ENCODE measurements around the gene PREX1. TPM values are rescaled to one million over a fixed set of nuclear protein-coding genes. Genes with fewer than 3 reads are reported as not detected.

The PREX1 gene
- total RNA-seq, 1 experiment from 2014 or later, result 9.5 TPM

GRCh38 chr20:48730977-48731376, 96.8 kb downstream of the PREX1 start:
- no peak for DNase-seq
- no peak overlapping the region for H3K27ac Mint-ChIP-seq (ENCODE audit: unreplicated experiment)
- ChIA-PET POLR2A (no interaction called here), CTCF (no interaction called here)
- H3K4me3 Mint-ChIP-seq (ENCODE audit: unreplicated experiment), result no peak overlapping the region
- H3K36me3 Mint-ChIP-seq (ENCODE audit: insufficient read depth, unreplicated experiment), result no peaks in the 10 kb centered on the region
- H3K4me1 Mint-ChIP-seq (ENCODE audit: low read depth, unreplicated experiment), result no peaks in the 10 kb centered on the region
- Histone ChIP-seq H3K27me3 (replicated peaks; ENCODE audit: control insufficient read depth, insufficient read depth, low read length) (no peaks in the 10 kb centered on the region), H3K36me3 (ENCODE audit: control insufficient read depth, insufficient read depth, low read length) (no peaks in the 10 kb centered on the region), H3K9me3 (no peaks in the 10 kb centered on the region), H3K4me3 (ENCODE audit: low read depth, low read length) (no peak overlapping the region), H3K4me1 (peaks cover 2% of the 10 kb centered on the region; the same call in 1 of the 2 replicates)
- BruUV-seq (replicated peaks), result no TSS peak
- H3K9me3 Mint-ChIP-seq (ENCODE audit: unreplicated experiment), result no peaks in the 10 kb centered on the region
- no peak for TF ChIP-seq CTCF (IDR thresholded peaks at IDR 0.05; ENCODE audit: insufficient read depth in 1 of 2, low read depth in 1 of 2, low read length in 1 of 2, severe bottlenecking in 1 of 2, unreplicated experiment in 1 of 2)
- no peaks in the 10 kb centered on the region for H3K27me3 Mint-ChIP-seq (ENCODE audit: insufficient read depth, unreplicated experiment)
- intact Hi-C loops (cut with micrococcal nuclease; ENCODE audit: unreplicated experiment), result no loop called here

GRCh38 chr20:48729538-48729937, 98.3 kb downstream of the PREX1 start:
- Mint-ChIP-seq H3K36me3 (ENCODE audit: insufficient read depth, unreplicated experiment) (no peaks in the 10 kb centered on the region), H3K27ac (ENCODE audit: unreplicated experiment) (peak overlapping the region; percentile 11), H3K9me3 (ENCODE audit: unreplicated experiment) (no peaks in the 10 kb centered on the region), H3K4me3 (ENCODE audit: unreplicated experiment) (no peak overlapping the region), H3K4me1 (ENCODE audit: low read depth, unreplicated experiment) (no peaks in the 10 kb centered on the region), H3K27me3 (ENCODE audit: insufficient read depth, unreplicated experiment) (no peaks in the 10 kb centered on the region)
- H3K27me3 ChIP-seq (replicated peaks; ENCODE audit: control insufficient read depth, insufficient read depth, low read length), result no peaks in the 10 kb centered on the region
- TF ChIP-seq CTCF (IDR thresholded peaks at IDR 0.05; ENCODE audit: insufficient read depth in 1 of 2, low read depth in 1 of 2, low read length in 1 of 2, severe bottlenecking in 1 of 2, unreplicated experiment in 1 of 2), result no peak
- no peaks in the 10 kb centered on the region for H3K9me3 ChIP-seq
- H3K4me1 ChIP-seq, result peaks cover 5% of the 10 kb centered on the region; the same call in 1 of the 2 replicates
- no peak for DNase-seq
- H3K4me3 ChIP-seq (ENCODE audit: low read depth, low read length), result no peak overlapping the region
- CTCF ChIA-PET, result no interaction called here
- intact Hi-C loops (cut with micrococcal nuclease; ENCODE audit: unreplicated experiment), result loop anchor here (5.0 kb wide), 1 partner anchor 72 kb away; no protein-coding TSS in a partner anchor
- no TSS peak for BruUV-seq (replicated peaks)
- POLR2A ChIA-PET, result no interaction called here
- no peaks in the 10 kb centered on the region for H3K36me3 ChIP-seq (ENCODE audit: control insufficient read depth, insufficient read depth, low read length)

- intact Hi-C loops (cut with micrococcal nuclease; ENCODE audit: unreplicated experiment), result loop anchor here (5.0 kb wide), 1 partner anchor 71 kb away; no protein-coding TSS in a partner anchor
Observed at GRCh38 chr20:48728042-48728825, 99.6 kb downstream of the PREX1 start.

More at GRCh38 chr20:48728042-48728825, 99.6 kb downstream of the PREX1 start:
- CTCF ChIA-PET, result interaction anchor here (1.3 kb wide), 1 partner anchor 71 kb away, joined by 6 read pairs; no protein-coding TSS in a partner anchor
- no peaks in the 10 kb centered on the region for H3K4me1 Mint-ChIP-seq (ENCODE audit: low read depth, unreplicated experiment)
- Histone ChIP-seq H3K4me1 (peaks cover 5% of the 10 kb centered on the region; the same call in 1 of the 2 replicates), H3K9me3 (no peaks in the 10 kb centered on the region), H3K36me3 (ENCODE audit: control insufficient read depth, insufficient read depth, low read length) (no peaks in the 10 kb centered on the region), H3K4me3 (ENCODE audit: low read depth, low read length) (no peak overlapping the region), H3K27me3 (replicated peaks; ENCODE audit: control insufficient read depth, insufficient read depth, low read length) (no peaks in the 10 kb centered on the region)
- H3K36me3 Mint-ChIP-seq (ENCODE audit: insufficient read depth, unreplicated experiment), result no peaks in the 10 kb centered on the region
- H3K4me3 Mint-ChIP-seq (ENCODE audit: unreplicated experiment), result no peak overlapping the region
- no TSS peak for BruUV-seq (replicated peaks)
- POLR2A ChIA-PET, result no interaction called here
- DNase-seq, result peak in 1 of 2 experiments; percentile 37
- no peaks in the 10 kb centered on the region for H3K27me3 Mint-ChIP-seq (ENCODE audit: insufficient read depth, unreplicated experiment)
- no peak for TF ChIP-seq CTCF (IDR thresholded peaks at IDR 0.05; ENCODE audit: insufficient read depth in 1 of 2, low read depth in 1 of 2, low read length in 1 of 2, severe bottlenecking in 1 of 2, unreplicated experiment in 1 of 2)
- no peak overlapping the region for H3K27ac Mint-ChIP-seq (ENCODE audit: unreplicated experiment)
- H3K9me3 Mint-ChIP-seq (ENCODE audit: unreplicated experiment), result no peaks in the 10 kb centered on the region

Data from Caco-2 (cell line).